Measurements from ENCODE around the gene FAM78B.

The FAM78B gene

DNA sequence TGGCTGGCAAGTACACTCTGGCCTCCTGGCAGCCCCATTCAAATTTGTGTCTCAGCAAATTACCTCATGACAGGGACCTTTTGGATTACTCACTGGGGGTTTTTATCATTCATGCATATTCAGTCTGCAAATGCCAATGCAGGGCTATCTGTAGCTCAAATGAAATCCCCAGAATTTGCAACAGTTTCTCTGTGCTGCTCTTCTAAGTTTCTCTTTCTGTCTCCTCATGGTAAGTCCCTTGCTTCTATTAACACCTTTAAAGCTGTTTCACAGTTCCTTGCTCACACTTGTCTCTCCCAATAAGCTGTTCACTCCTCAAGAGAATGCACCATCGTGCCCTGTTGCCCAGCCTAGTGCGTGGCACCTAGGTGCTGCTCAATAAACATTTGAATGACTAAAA, 3.3 kb upstream of the FAM78B start:
- no peak for DNase-seq
- TF ChIP-seq, protein P1, sequence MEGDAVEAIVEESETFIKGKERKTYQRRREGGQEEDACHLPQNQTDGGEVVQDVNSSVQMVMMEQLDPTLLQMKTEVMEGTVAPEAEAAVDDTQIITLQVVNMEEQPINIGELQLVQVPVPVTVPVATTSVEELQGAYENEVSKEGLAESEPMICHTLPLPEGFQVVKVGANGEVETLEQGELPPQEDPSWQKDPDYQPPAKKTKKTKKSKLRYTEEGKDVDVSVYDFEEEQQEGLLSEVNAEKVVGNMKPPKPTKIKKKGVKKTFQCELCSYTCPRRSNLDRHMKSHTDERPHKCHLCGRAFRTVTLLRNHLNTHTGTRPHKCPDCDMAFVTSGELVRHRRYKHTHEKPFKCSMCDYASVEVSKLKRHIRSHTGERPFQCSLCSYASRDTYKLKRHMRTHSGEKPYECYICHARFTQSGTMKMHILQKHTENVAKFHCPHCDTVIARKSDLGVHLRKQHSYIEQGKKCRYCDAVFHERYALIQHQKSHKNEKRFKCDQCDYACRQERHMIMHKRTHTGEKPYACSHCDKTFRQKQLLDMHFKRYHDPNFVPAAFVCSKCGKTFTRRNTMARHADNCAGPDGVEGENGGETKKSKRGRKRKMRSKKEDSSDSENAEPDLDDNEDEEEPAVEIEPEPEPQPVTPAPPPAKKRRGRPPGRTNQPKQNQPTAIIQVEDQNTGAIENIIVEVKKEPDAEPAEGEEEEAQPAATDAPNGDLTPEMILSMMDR (IDR thresholded peaks at IDR 0.05; ENCODE audit: low read depth, low read length) = no peak
- H3K36me3 ChIP-seq = no peaks in the 10 kb centered on the region
- peaks cover 17% of the 10 kb centered on the region for H3K27me3 ChIP-seq
- H3K9me3 ChIP-seq = no peaks in the 10 kb centered on the region
- H3K4me3 ChIP-seq (ENCODE audit: low read depth, low read length) = no peak overlapping the region
- no peaks in the 10 kb centered on the region; the same call in 1 of the 2 replicates for H3K4me1 ChIP-seq

DNA sequence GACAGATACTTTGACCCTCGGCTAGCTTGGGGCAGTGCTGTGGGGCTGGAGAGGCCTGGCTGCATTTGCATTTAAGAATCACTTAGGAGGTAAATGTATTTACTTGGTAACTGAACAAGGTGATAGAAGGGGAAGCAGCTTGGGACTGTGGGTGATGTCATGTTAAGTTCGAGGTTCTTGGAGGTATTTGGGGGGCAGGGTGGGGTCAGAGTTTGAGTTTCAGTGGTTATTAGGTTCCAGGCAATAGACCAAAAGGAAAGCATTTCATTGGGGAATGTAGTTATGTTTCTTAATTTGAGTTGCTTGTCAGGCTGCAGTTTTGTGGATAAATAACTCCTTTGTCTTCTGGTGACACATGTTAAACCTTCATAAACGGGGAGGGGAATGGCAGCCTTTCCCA, 2.4 kb upstream of the FAM78B start:
- H3K4me3 ChIP-seq (ENCODE audit: low read depth, low read length) = no peak overlapping the region
- H3K9me3 ChIP-seq = no peaks in the 10 kb centered on the region
- H3K4me1 ChIP-seq = no peaks in the 10 kb centered on the region
- TF ChIP-seq, protein P1 (IDR thresholded peaks at IDR 0.05; ENCODE audit: low read depth, low read length) = no peak
- H3K36me3 ChIP-seq = no peaks in the 10 kb centered on the region
- no peak for DNase-seq
- peaks cover 25% of the 10 kb centered on the region for H3K27me3 ChIP-seq

GRCh38 chr1:166167572-166167925, 748 bp upstream of the FAM78B start:
- Histone ChIP-seq H3K4me1 (no peaks in the 10 kb centered on the region), H3K36me3 (no peaks in the 10 kb centered on the region), H3K9me3 (no peaks in the 10 kb centered on the region), H3K4me3 (ENCODE audit: low read depth, low read length) (peak overlapping the region; percentile 67), H3K27me3 (peaks cover 31% of the 10 kb centered on the region)
- TF ChIP-seq, protein P1 (IDR thresholded peaks at IDR 0.05; ENCODE audit: low read depth, low read length) = no peak
- DNase-seq = no peak

DNA sequence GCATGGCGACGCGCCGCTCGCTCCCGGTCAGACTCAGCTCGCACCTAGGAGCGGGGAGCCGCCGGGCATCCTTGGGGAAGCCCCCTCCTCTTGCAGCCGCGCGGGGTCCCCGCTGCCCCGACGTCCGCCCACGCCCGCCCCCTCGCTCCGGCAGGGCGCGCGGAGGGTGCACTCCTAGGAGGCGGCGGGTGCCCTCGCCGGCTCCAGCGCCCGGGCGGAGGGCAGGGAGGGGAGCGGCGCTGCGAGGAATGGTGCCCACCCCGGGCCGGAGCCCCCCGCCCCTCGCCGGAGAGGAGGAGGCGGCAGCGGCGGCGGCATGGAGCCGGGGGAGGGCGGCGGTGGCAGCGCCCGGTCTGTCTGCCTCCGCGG, 488 bp downstream of the FAM78B start:
- DNase-seq = no peak
- Histone ChIP-seq H3K4me3 (ENCODE audit: low read depth, low read length) (peak overlapping the region; percentile 58), H3K36me3 (no peaks in the 10 kb centered on the region), H3K9me3 (no peaks in the 10 kb centered on the region), H3K4me1 (no peaks in the 10 kb centered on the region), H3K27me3 (peaks cover 31% of the 10 kb centered on the region)
- TF ChIP-seq, protein P1 (IDR thresholded peaks at IDR 0.05; ENCODE audit: low read depth, low read length) = no peak

DNA sequence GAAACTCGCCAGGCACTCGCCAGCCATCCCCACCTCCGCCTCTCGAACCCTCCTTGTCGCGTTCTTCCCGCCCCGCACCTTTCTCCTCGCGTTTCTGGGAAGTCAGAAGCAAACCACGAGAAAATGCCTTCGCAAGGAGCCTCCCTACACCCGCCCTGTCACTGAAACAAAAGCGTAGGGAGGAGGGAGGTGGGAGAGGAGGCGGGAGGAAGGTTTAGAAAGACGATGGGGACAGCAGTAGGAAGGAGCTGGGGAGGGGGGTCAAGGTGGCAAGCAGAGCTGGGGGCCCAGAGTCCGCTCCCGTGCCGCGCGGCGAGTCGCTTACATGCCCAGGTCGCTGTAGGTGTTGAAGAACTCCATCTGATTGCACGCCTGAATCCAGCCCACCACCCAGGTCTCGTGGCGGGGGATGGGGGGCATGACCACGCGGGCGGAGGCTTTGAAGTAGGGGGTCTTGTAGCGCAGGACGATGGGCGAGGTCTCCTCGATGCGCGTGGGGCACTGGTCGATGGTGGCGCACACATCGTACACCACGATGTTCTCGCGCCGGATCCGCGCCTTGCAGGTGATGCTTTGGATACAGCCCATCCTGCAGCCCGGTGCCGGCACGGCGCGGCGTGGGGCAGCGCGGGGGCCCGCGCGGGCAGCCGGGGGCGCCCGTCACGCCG, 1.0 kb downstream of the FAM78B start:
- peaks cover 31% of the 10 kb centered on the region for H3K27me3 ChIP-seq
- no peaks in the 10 kb centered on the region for H3K4me1 ChIP-seq
- peak overlapping the region; percentile 58 for H3K4me3 ChIP-seq (ENCODE audit: low read depth, low read length)
- peak; percentile 27 for DNase-seq
- TF ChIP-seq, protein P1 (IDR thresholded peaks at IDR 0.05; ENCODE audit: low read depth, low read length) = no peak
- no peaks in the 10 kb centered on the region for H3K9me3 ChIP-seq
- no peaks in the 10 kb centered on the region for H3K36me3 ChIP-seq

GRCh38 chr1:166164995-166165660, 1.7 kb downstream of the FAM78B start:
- Histone ChIP-seq H3K36me3 (no peaks in the 10 kb centered on the region), H3K27me3 (peaks cover 31% of the 10 kb centered on the region), H3K4me3 (ENCODE audit: low read depth, low read length) (peak overlapping the region; percentile 58), H3K9me3 (no peaks in the 10 kb centered on the region), H3K4me1 (no peaks in the 10 kb centered on the region)
- TF ChIP-seq, protein P1 (IDR thresholded peaks at IDR 0.05; ENCODE audit: low read depth, low read length) = peak; percentile 65
- DNase-seq = peak; percentile 72

Data from BE2C (cell line).